AML-193 (cell line): ENCODE data around the gene CFAP157.

Experiments
- DNase-seq, 2 experiments: peaks; one replicate each; lab custom pipeline; 2025; lab: John Stamatoyannopoulos, UW

The CFAP157 gene

DNA sequence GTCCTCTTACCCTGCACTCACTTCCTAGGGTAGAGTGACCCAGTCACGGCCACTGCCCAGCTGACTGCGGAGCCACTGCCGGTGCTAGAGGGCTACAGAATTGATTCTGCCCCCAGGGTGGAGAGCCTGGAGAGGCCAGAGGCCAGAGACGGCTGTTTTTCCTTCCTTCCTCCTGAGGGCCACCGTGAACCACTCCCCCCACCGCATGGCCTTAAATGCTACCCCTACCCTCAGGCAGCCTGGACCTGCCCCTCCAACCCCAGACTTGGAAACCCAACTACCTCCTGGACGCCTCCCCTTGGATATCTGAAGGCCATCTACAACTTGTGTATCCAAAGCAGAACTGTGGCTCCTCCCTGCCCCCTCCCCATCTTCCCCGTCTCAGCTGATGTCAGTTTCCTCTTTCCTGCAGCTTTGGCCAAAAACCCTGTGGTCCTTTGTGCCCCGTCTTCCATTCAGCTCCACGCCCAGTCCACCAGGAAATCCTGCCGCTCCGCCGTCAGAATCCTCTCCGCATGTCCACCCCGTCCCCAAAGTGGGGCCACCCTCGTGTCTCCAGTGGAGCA is 55.4 kb downstream of the CFAP157 start:
- DNase-seq = peak; percentile 8

DNA sequence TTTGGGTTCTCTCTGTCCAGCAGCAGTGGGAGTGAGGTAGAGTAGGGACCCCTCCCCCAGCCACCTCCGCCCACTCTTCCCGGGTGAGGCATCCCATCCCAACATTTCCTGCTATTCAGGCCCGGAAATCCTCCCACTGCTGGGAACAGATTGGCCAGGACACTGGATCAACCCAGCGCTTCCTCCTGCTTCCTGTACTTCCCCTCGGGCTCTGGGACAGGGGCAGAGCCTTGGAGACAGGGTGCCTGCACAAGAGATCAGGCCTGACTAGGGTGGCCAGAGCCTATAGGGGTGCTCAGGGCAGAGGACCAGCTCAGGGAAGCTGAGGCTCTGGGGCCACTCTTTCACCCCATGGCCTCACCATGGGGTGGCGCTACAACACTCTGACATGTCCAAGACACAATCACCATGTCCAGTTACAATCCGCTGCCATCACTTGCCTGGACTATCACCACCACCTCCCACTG is 57.2 kb downstream of the CFAP157 start:
- peak; percentile 71 to 72 for DNase-seq

DNA sequence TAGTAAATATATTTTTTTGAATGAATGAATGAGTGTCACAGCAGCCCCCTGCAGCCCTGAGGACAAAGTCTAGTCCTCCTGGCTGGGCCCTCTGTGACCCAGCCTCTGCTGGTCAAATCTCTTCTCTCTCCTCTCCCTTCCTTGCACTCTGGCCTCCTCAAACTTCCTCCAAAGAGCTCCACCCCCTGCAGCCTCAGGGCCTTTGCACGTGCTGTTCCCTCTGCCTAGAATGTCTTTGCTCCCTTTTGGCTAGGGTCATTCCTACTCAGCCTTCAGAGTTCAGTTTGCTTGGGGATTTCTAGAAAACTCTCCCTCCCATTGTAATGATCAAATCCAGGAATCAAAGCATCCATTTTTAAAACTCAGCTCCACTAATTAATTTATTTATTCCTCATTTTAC is 58.6 kb downstream of the CFAP157 start:
- DNase-seq = no peak
